Epithelial cell of esophagus (primary cell): Measurements from ENCODE around the gene CDC26.

ENCODE experiments used
- DNase-seq: peaks from one replicate; pipeline ENCODE4 v3.0.0; 2010; ENCODE audit warnings: low read depth
- H3K4me3 ChIP-seq: 2 replicates; pipeline ENCODE4 v1.5.1; 2011; ENCODE audit warnings: mild to moderate bottlenecking, low read length, control low read depth
- CTCF ChIP-seq: IDR thresholded peaks from 2 replicates; pipeline ENCODE4 v1.5.1; 2011; ENCODE audit warnings: low read depth, mild to moderate bottlenecking, low read length, control low read depth, inconsistent platforms; ENCODE audit not compliant: insufficient read depth; ENCODE audit errors: missing control alignments

The CDC26 gene

GRCh38 chr9:113269355-113269754, 6.0 kb downstream of the CDC26 start:
- no peak overlapping the region for H3K4me3 ChIP-seq
- DNase-seq, result no peak
- no peak for TF ChIP-seq CTCF

DNA sequence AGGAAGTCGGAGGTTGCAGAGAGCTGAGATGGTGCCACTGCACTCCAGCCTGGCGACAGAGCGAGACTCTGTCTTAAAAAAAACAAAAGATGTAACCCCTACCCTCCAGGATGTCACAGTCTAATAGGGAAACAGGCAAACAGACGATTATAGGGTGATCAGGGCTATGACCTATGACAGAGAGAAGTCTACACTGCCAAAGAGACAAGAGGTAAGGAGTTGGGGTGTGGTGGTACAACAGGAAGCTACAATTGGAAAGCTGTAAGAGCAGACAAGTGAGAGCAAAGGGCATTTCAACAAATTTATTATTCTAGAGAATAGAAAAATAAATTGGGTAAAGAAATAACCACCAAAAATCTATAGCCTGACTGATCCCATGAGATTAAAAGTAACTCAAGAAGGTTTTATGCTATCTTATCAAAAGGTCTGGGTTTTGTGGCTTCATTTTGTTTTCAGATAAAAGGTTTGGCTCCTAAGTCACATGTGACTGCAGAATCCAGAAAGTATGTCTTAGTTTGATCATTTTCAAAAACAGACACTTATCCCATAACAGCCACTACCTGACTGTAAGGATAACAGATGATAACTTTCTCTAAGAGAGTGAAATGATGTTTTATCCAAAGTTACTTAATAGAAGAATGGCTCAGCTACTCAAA, 7.3 kb downstream of the CDC26 start:
- DNase-seq, result no peak
- H3K4me3 ChIP-seq, result no peak overlapping the region
- no peak for TF ChIP-seq CTCF

GRCh38 chr9:113266174-113266573, 9.2 kb downstream of the CDC26 start:
- no peak overlapping the region for H3K4me3 ChIP-seq
- DNase-seq, result no peak
- no peak for TF ChIP-seq CTCF

GRCh38 chr9:113261917-113262671, 13.3 kb downstream of the CDC26 start:
- no peak overlapping the region for H3K4me3 ChIP-seq
- TF ChIP-seq CTCF, result no peak
- no peak for DNase-seq

DNA sequence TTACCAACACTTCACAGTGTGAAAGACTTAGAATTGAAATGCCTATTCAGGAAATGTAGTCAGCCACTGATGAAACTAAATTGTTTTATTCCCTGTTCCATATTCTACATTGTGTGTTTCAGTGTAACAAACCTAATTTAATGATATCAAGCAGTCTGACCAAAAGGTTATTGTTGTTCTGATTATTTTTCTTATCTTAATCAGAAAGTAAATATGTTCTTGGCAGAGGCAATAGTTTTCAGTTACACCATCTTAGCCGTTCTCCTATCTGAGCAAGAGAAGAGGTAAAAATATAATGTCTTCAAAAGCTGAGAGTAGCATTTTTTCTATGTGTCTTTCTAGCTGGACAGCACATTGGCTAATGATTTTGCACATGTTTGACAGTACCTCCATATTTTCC, 17.1 kb downstream of the CDC26 start:
- H3K4me3 ChIP-seq, result no peak overlapping the region
- DNase-seq, result no peak
- no peak for TF ChIP-seq CTCF

DNA sequence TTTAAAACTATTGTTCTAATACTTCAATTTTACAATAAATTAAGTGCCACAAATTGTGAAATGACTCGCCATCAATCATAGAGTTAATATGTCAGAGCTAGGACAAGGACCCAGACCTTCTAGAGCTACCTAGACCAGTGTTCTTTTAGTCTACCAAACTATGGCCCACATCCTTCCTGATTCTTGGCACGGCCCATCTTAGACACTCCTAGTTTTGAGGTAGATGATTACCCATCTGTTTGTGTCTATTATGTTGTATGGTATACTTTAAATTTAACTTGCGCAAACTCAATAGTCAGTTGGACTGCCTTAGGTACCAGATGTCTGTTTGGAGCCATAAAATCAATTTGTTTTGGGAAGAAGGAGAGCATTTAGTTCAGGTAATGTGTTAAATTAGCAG, 17.5 kb downstream of the CDC26 start:
- no peak overlapping the region for H3K4me3 ChIP-seq
- no peak for TF ChIP-seq CTCF
- no peak for DNase-seq

DNA sequence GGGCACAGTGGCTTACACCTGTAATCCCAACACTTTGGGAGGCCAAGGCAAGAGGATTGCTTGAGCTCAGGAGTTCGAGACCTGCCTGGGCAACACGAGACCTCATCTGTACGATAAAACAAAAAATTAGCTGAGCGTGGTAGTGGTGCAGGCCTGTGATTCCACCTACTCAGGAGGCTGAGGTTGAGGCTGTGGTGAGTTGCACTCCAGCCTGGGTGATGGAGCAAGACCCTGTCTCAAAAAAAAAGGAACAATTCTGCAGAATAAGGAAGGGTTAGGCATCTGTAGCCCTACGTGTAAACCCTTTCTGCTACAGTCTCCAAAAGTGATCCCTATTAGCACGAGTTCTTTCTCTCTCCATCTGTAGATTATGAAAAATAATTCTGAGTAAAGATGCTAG, 19.9 kb downstream of the CDC26 start:
- TF ChIP-seq CTCF, result no peak
- no peak overlapping the region for H3K4me3 ChIP-seq
- no peak for DNase-seq
